HL-60 (cell line): Measurements from ENCODE around the gene PHF24.

Source experiments
- DNase-seq, 2 experiments: peaks; one replicate each; pipeline ENCODE4 v3.0.0-alpha.2; 2010 to 2020; ENCODE audit warnings: low read depth in 1 of 2, low spot score in 1 of 2
- H3K27ac ChIP-seq: fragments of 250-450 bp; sonication (Bioruptor Pico); replicated peaks from 2 replicates; pipeline ENCODE4 v1.5.1; 2020; ENCODE audit warnings: mild to moderate bottlenecking, moderate library complexity
- H3K27me3 ChIP-seq: fragments of 250-450 bp; sonication (Bioruptor Pico); 2 replicates; pipeline ENCODE4 v1.5.1; 2021; ENCODE audit warnings: mild to moderate bottlenecking, moderate library complexity; ENCODE audit not compliant: insufficient read depth, poor library complexity, severe bottlenecking
- H3K4me3 ChIP-seq: replicated peaks from 2 replicates; pipeline ENCODE4 v1.5.1; 2011; ENCODE audit warnings: mild to moderate bottlenecking, control low read depth, low read length; ENCODE audit not compliant: insufficient read depth
- CTCF ChIP-seq: IDR thresholded peaks from one replicate; pipeline ENCODE4 v1.5.1; 2011; ENCODE audit warnings: low read length, control low read depth, inconsistent platforms; ENCODE audit not compliant: insufficient read depth
- GABPA ChIP-seq: IDR thresholded peaks from 2 replicates; pipeline ENCODE4 v1.6.1; 2012; ENCODE audit warnings: low read depth
- POLR2AphosphoS5 ChIP-seq: IDR thresholded peaks from 2 replicates; pipeline ENCODE4 v1.6.1; 2012; ENCODE audit warnings: low read depth
- REST ChIP-seq: IDR thresholded peaks from 2 replicates; pipeline ENCODE4 v1.6.1; 2012; ENCODE audit warnings: low read depth; ENCODE audit not compliant: insufficient replicate concordance
- SPI1 ChIP-seq: IDR thresholded peaks from 2 replicates; pipeline ENCODE4 v1.6.1; 2012; ENCODE audit warnings: low read depth, mild to moderate bottlenecking, borderline replicate concordance

Gene PHF24

GRCh38 chr9:34986540-34987047 lies 28.5 kb downstream of the PHF24 start:
- Histone ChIP-seq H3K27me3 (peaks cover 9% of the 10 kb centered on the region), H3K4me3 (no peak overlapping the region), H3K27ac (no peak overlapping the region)
- TF ChIP-seq SPI1 (peak; percentile 68), GABPA (no peak), CTCF (no peak), REST (no peak)
- DNase-seq: peak; percentile 53 to 88

- TF ChIP-seq POLR2AphosphoS5: no peak
- TF ChIP-seq REST: no peak
- TF ChIP-seq GABPA: no peak
- no peak for TF ChIP-seq CTCF
- TF ChIP-seq SPI1: no peak
- Histone ChIP-seq H3K27ac (no peak overlapping the region), H3K4me3 (no peak overlapping the region), H3K27me3 (peaks cover 9% of the 10 kb centered on the region)
- DNase-seq: no peak
Observed at GRCh38 chr9:34987160-34987901, 29.2 kb downstream of the PHF24 start.

- Histone ChIP-seq H3K27ac (no peak overlapping the region), H3K4me3 (peak overlapping the region; percentile 38), H3K27me3 (peaks cover 9% of the 10 kb centered on the region)
- TF ChIP-seq POLR2AphosphoS5 (no peak), GABPA (no peak), CTCF (no peak)
- no peak for DNase-seq
Observed at GRCh38 chr9:34988218-34989002, 30.3 kb downstream of the PHF24 start.
